GM18861 (cell line): Measurements from ENCODE around the gene ADK.
"Not testable (repeated sequence)": the region's sequence is repeated elsewhere in the genome, so short reads cannot be mapped to it uniquely, and the experiment has no call there.

Experiments
- ATAC-seq: cut with Tn5 transposase; IDR thresholded peaks from one replicate; pipeline ENCODE4 v1.9.1; 2021; ENCODE audit not compliant: unreplicated experiment

Gene ADK

DNA sequence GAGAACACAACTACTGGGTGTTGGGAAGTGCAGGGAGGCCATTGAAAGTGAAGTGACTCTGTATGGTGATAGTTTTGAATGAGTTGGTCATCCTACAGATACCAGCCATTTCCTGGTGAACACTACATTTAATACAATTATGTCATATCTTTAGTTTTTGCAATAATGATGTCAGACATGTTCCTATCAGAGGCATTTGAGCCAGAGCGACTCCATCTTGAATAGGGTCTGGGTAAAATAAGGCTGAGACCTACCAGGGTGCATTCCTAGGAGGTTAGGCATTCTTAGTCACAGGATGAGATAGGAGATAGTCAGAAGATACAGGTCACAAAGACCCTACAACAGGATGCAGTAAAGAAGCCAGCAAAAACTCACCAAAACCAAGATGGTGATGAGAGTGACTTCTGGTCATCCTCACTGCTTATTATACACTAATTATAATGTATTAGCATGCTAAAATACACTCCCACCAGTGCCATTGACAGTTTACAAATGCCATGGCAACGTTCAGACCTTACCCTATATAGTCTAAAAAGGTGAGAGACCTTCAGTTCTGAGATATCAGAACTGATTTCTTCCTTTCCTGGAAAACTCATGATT lies 28.2 kb downstream of the ADK start:
- no peak for ATAC-seq

DNA sequence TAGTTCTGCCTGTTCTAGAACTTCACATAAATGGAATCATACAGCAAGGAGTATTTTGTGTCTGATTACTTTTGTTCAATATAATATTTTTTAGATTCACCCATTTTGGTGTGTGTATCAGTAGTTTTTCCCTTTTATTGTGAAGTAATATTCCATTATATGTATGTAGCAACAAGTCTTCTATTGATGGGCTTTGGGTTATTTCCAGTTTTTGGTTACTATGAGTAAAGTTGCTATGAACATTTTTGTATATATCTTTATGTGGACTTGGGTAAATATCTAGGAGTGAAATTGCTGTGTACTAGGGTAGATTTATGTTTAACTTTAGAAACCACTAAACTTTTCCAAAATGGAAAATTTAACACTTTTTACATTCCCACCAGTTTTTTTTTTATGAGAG lies 35.7 kb downstream of the ADK start:
- ATAC-seq: no peak

GRCh38 chr10:74187237-74187636 lies 36.2 kb downstream of the ADK start:
- no peak for ATAC-seq

GRCh38 chr10:74188617-74189016 lies 37.6 kb downstream of the ADK start:
- ATAC-seq: not testable (repeated sequence)

DNA sequence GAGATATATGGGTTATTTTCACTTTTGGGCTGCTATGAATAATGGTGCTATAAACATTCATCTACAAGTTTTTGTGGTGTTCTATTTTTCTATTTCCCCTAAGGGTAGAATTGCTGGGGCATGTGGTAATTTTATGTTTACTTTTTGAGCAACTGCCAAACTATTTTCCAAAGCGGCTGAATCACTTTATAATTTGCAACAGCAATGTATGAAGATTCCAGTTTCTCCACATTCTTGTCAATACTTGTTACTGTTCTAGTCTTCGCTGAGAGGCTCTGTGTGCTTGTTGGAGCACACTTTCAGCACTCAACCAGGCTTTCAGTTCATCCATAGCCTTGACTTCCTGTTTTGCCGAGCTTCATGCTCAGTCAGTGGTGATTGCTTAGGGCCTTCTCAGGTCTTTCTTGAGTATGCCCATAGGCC lies 39.0 kb downstream of the ADK start:
- peak; percentile 87 for ATAC-seq

DNA sequence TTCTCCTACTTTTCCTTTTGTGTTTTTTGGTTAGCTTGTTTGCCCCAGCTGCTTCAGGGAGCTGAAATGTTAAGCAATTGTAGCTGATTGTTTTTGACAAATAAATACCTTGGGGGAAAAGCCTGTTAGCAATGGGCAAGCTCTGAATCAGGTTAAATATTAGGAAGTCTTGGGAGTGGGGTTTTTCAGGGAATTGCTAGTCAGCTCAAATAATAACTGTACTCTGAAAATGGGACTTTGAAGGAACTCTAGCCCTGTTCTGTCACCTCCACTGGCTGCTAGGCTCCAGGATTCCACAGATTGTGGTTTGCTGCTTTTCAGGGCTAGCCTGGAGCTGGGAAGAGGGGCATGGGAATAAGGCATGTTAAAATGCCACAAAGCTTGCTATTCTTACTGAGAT lies 39.5 kb downstream of the ADK start:
- ATAC-seq: no peak

- ATAC-seq: no peak
These were observed 43.5 kb downstream of the ADK start for GRCh38 chr10:74194545-74194944.

GRCh38 chr10:74194999-74195398 lies 44.0 kb downstream of the ADK start:
- no peak for ATAC-seq

DNA sequence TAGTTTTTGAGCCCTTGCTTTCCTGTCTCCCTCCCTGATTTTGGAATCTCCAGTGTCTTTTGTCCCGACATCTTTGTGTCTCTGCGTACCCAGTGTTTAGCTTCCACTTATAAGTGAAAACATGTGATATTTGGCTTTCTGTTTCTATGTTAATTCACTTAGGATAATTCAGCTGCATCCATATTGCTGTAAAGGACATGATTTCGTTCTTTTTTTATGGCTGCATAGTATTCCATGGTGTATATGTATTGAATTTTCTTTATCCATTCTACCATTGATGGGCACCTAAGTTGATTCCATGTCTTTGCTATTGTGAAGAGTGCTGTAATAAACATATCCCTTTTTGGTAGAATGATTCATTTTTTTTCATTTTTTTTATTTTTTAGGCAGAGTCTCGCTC lies 48.3 kb downstream of the ADK start:
- ATAC-seq: no peak

GRCh38 chr10:74202356-74202755 lies 51.3 kb downstream of the ADK start:
- ATAC-seq: no peak

GRCh38 chr10:74206746-74207145 lies 55.7 kb downstream of the ADK start:
- no peak for ATAC-seq

DNA sequence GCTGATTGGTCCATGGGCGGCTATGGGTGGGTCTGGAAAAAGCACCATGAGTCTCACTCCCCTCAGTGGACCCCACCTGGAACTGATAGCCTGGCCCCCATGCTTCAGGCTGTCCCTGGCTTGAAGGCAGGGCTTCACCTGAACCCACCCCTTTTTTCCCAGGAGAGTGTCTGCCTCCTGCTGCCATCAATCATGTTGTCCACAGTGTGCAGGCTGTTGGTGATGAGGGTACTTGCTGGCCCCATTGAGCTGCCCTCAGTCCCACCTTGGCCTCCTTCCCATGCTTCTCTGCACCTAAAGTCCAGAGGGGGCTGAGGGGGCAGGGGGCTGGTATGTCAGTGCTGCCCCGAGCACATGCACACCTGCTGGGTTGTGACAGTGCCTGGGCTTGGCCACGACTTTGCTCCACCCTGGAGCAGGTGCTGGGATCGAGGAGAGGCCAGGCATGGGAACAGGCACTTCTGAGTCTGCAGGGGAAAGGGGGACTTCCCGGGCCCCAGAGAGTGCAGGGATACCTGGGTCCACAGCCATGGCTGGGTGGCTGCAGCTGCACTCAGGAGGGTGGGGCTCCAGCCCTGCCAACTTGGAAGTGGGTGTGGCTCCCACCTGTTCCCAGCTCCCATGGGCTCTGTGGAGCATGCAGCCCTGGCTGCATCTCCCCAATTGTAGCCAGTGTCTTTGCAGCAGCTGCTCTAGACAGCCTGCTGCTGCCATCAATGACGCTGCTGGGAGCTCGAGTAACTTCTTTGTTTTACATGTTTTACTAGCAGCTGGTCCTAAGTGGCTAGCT lies 56.9 kb downstream of the ADK start:
- no peak for ATAC-seq

GRCh38 chr10:74208997-74209396 lies 58.0 kb downstream of the ADK start:
- ATAC-seq: no peak

DNA sequence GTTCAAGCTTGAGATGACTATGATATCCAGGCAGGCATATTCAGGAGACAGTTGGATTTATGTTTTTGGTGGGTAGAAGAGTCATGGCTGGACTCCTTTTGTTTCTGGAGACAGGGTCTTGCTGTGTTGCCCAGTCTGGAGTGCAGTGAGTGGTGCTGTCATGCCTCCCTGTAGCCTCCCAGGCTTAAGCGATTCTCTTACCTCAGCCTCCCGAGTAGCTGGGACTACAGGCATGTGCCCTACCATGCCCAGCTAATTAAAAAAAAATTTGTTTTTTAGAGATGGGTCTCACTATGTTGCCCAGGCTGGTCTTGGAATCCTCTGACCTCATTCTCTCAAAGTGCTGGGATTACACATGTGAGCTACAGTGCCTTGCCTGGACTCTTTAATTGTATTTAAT lies 62.0 kb downstream of the ADK start:
- no peak for ATAC-seq

DNA sequence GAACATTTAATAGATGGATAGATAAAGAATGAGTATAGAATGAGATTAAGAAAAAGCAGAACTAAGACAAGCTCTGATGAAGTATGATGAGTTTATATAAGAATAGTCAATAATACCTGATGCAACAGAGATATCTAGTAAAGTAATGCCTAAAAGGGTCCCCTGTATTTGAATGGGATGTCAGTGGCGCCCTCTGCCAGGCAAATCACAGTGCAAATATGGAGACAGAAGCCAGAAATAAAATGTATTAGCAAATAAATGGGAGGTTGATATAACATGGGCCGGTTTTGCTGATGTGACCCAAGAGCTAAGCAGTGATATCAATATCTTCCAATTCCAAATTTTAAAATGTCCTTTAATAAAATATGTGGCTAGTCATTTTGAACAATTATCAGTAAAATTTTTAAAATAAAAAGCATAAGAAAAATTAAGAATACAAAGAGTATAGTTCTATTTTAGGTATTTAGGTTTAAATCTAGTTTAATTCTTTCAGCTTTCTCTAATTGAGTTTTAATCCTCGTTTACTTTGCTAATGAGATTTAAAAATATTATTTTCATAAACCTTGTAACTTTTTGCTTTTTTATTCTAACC lies 62.6 kb downstream of the ADK start:
- ATAC-seq: no peak

DNA sequence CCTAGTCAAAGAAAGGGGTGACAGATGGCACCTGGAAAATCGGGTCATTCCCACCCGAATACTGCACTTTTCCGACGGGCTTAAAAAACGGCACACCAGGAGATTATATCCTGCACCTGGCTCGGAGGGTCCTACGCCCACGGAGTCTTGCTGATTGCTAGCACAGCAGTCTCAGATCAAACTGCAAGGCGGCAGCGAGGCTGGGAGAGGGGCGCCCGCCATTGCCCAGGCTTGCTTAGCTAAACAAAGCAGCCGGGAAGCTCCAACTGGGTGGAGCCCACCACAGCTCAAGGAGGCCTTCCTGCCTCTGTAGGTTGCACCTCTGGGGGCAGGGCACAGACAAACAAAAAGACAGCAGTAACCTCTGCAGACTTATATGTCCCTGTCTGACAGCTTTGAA lies 66.1 kb downstream of the ADK start:
- ATAC-seq: not testable (repeated sequence)

DNA sequence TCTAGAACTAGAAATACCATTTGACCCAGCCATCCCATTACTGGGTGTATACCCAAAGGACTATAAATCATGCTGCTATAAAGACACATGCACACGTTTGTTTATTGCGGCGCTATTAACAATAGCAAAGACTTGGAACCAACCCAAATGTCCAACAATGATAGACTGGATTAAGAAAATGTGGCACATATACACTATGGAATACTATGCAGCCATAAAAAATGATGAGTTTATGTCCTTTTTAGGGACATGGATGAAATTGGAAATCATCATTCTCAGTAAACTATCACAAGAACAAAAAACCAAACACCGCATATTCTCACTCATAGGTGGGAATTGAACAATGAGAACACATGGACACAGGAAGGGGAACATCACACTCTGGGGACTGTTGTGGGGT lies 71.4 kb downstream of the ADK start:
- ATAC-seq: not testable (repeated sequence)

DNA sequence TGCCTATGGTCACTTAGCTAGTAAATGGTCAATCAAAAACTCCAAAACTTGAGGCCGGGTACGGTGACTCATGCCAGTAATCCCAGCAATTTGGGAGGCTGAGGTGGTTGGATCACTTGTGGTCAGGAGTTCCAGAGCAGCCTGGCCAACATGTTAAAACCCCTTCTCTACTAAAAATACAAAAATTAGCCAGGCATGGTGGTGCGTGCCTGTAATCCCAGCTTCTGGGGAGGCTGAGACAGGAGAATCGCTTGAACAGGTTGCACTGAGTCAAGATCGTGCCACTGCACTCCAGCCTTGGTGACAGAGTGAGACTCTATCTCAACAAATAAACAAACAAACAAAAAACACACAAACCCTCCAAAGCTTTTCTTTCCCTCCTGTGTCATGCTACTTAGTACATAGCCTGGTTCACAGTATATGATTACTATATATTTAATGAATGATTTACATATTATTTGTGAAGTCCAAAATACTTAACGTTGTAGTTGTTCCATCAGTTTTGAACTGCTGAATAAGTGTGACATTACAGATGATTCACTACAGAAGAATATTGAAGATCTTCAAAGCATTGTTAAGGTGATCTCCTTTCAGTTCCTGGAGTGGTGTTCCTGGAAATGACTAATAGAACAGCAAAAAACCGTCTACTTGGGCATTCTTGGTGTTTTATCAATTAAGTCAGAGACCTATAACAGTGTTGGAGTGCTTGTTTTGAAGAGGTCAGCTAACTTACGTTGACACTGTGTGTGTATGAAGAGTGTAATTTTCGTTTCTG lies 72.9 kb downstream of the ADK start:
- no peak for ATAC-seq

DNA sequence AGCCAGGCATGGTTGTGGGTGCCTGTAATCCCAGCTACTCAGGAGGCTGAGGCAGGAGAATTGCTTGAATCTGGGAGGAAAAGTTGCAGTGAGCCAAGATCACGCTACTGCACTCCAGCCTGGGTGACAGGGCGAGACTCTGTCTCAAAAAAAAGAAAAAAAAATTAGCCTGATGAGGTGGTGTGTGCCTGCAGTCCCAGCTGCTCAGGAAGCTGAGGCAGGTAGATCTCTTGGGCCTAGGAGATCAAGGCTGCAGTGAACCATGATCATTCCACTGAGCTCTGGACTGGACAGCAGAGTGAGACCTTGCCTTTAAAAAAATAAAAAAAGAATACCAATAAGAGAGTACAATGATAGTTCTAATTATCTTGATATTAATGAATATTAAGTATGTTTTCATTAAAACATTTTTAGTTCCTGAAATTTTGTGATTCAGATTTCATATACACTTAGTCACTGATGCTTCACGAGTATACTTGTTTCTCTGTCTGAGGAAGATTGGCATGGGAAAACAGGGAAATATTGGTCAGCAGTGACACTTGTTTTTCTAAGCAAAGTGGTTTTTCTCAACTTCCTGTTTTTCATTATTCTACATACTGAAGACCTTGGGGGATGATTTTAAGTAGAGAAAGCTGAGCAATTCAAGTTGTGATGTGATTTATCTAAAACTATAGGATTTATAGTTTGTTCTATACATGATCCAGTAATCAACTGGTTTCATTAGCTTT lies 76.8 kb downstream of the ADK start:
- ATAC-seq: no peak

DNA sequence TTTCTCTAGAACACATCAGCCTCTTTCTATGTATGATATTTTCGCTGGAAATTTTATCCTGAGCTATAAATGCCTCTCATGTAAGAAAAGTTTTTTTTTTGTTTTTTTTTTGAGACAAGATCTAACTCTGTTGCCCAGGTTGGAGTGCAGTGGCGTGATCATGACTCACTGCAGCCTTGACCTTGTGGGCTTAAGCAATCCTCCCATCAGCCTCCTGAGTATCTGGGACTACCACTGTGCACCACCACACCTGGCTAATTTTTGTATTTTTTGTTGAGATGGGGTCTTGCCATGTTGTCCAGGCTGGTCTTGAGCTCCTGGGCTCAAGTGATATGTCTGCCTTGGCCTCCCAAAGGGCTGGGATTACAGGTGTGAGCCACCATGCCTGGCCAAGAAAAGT lies 80.4 kb downstream of the ADK start:
- no peak for ATAC-seq

DNA sequence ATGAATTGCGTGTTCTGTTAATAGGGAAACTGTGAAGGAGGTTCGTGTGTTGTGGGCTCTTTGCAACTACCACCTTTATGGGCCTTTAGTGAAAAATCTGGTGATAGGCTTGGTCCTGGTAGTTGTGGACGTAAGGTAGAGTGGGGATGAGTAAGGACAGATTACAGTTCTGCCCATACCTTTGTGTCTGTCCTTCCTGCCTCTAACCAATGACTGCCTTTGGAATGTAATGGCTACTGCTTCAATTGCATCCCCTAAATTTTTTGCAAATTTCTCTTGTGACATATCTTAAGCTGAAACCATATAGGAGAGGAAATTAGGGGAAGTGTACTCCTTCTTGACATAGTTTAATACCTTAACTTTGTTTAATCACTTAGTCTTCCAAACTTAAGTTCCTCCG lies 82.3 kb downstream of the ADK start:
- ATAC-seq: no peak
